Measurements from ENCODE around the gene ARL5C.
"Not testable (repeated sequence)": the region's sequence is repeated elsewhere in the genome, so short reads cannot be mapped to it uniquely, and the experiment has no call there.

Gene ARL5C

GRCh38 chr17:39141294-39141693, 24.7 kb downstream of the ARL5C start:
- no peak for DNase-seq (ENCODE audit: low read depth)

- DNase-seq (ENCODE audit: low read depth) = no peak
These were observed 26.4 kb downstream of the ARL5C start for GRCh38 chr17:39139561-39139960.

GRCh38 chr17:39139161-39139511, 26.8 kb downstream of the ARL5C start:
- DNase-seq (ENCODE audit: low read depth) = peak; percentile 75

GRCh38 chr17:39138431-39139160, 27.4 kb downstream of the ARL5C start:
- DNase-seq (ENCODE audit: low read depth) = no peak

- peak; percentile 32 for DNase-seq (ENCODE audit: low read depth)
These were observed 31.1 kb downstream of the ARL5C start for GRCh38 chr17:39134878-39135277.

GRCh38 chr17:39132192-39132610, 33.8 kb downstream of the ARL5C start:
- peak; percentile 83 for DNase-seq (ENCODE audit: low read depth)

- DNase-seq (ENCODE audit: low read depth) = no peak
These were observed 34.3 kb downstream of the ARL5C start for GRCh38 chr17:39131616-39132015.

- no peak for DNase-seq (ENCODE audit: low read depth)
These were observed 35.8 kb downstream of the ARL5C start for GRCh38 chr17:39130205-39130604.

GRCh38 chr17:39129544-39129943, 36.4 kb downstream of the ARL5C start:
- not testable (repeated sequence) for DNase-seq (ENCODE audit: low read depth)

GRCh38 chr17:39126436-39126835, 39.5 kb downstream of the ARL5C start:
- no peak for DNase-seq (ENCODE audit: low read depth)

- DNase-seq (ENCODE audit: low read depth) = no peak
These were observed 40.7 kb downstream of the ARL5C start for GRCh38 chr17:39125143-39125875.

GRCh38 chr17:39123627-39124026, 42.3 kb downstream of the ARL5C start:
- no peak for DNase-seq (ENCODE audit: low read depth)

- no peak for DNase-seq (ENCODE audit: low read depth)
These were observed 43.0 kb downstream of the ARL5C start for GRCh38 chr17:39122991-39123390.

GRCh38 chr17:39121919-39122318, 44.0 kb downstream of the ARL5C start:
- DNase-seq (ENCODE audit: low read depth) = not testable (repeated sequence)

GRCh38 chr17:39118674-39119419, 47.1 kb downstream of the ARL5C start:
- no peak for DNase-seq (ENCODE audit: low read depth)

- DNase-seq (ENCODE audit: low read depth) = no peak
These were observed 49.7 kb downstream of the ARL5C start for GRCh38 chr17:39116224-39116623.

- peak; percentile 60 for DNase-seq (ENCODE audit: low read depth)
These were observed 50.8 kb downstream of the ARL5C start for GRCh38 chr17:39115135-39115534.

- peak; percentile 25 for DNase-seq (ENCODE audit: low read depth)
These were observed 51.2 kb downstream of the ARL5C start for GRCh38 chr17:39114723-39115122.

- no peak for DNase-seq (ENCODE audit: low read depth)
These were observed 52.1 kb downstream of the ARL5C start for GRCh38 chr17:39113871-39114270.

- DNase-seq (ENCODE audit: low read depth) = no peak
These were observed 55.4 kb downstream of the ARL5C start for GRCh38 chr17:39110435-39111136.

GRCh38 chr17:39108461-39109375, 57.2 kb downstream of the ARL5C start:
- DNase-seq (ENCODE audit: low read depth) = no peak
